GM18858 (cell line): ENCODE data around the gene SOX18.
"Not testable (repeated sequence)": the region's sequence is repeated elsewhere in the genome, so short reads cannot be mapped to it uniquely, and the experiment has no call there.

ENCODE experiments used
- ATAC-seq: cut with Tn5 transposase; IDR thresholded peaks from one replicate; pipeline ENCODE4 v1.9.1; 2021; ENCODE audit not compliant: unreplicated experiment

SOX18 gene

DNA sequence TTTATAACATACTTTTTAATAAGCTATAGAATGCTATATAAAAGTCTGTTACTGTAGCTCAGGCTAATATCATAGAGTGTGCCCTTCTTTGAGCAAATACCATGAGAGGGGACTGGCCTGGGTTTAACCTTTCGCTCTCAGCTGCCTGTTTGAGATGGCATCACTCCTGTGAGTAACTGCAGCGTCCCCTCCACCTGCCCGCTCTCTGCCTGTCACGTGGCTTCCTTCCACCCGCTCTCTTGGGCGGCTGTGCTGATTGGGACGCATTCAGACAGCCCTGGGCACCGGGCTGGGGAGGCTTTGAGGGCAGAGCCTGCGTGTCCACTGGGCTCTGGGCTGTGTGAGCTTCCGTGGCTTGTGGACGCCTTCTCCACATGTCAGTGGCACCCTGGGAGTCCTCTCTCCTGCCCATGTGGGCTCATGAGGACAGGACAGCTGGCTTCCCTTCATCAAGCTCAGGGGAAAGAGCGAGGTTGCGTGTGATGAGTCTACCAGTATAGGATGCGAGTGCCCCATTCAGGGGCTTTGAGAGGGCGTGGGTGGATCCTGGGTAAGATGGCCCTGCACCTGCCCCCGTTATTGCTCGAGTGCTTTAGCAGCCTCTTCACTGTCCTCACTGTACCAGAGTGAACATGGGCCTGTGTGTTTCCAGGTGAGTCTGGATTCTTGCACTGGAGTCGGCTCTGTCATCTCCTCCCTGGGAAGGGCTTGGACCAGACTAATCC lies 24.2 kb downstream of the SOX18 start:
- no peak for ATAC-seq

DNA sequence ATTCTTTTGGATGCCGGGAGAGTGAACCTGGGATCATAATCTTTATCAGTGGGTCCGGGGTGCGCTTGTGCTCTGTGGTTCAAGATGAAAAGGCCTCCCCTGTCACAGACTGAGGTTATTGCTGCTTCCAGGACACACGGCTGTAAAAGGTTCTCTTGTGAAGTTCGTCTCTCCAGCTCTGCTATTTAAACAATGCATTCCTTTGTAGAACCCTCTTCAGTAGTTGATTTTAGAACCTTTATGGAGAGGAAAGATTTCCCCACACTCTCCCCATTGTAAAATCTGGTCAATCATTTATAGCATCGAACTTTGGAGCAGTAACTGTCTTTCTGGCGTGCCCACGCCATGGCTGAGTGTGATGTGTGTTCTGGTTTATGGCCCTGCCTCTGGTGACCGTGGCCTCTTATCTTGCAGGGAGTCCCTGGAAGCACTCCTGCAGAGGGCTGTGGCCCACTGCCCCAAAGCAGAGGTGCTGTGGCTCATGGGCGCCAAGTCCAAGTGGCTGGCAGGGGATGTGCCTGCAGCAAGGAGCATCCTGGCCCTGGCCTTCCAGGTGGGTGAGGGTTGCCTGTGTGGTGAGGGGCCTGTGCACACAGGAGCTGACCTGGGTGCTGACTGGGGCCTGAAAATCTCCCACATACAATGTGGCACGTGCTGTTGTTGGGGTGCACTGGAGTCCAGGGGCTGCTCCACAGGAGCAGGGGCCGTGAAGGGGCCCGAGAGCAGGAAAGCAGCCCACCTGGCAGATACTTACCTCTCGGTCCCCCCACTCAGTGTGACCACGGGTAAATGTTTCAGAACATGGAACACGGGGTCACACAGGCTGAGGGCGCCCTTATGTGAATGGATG lies 25.1 kb downstream of the SOX18 start:
- no peak for ATAC-seq

DNA sequence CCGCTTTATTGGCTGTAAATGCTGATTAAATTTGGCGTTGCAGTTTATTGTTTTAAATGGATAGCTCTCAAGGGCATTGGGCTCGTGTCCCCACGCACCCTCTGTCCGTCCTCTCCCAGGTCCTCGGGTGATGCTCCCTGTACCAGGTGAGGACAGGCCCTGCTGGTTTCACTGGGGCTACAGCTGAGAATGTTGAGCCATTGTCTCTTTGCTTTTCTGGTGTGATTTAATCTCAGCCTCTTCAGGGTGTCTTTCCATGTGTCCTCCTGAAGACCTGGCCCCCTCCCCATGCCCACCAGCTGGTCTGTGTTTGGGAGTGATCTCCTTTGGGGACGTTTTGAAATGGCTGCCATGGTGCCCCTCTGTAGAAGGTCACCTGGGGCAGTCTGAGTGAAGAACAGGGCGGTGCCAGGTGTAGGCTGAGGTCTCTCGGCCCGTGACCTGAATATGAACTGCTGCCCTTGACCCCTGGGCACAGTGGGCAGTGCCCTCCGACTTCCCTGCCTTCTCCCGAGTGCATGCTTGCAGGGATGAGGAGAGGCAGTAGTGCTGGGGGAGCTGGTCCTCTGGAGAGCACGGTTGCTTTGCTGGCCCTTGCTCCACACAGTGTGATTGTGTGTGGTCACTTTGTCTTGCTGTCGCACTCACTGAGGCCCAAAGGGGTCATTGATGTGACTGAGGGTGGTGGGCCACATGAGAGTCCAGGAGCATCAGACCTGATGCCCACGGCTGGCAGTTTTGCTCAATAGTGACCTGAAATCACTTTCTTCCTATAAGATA lies 25.9 kb downstream of the SOX18 start:
- no peak for ATAC-seq

DNA sequence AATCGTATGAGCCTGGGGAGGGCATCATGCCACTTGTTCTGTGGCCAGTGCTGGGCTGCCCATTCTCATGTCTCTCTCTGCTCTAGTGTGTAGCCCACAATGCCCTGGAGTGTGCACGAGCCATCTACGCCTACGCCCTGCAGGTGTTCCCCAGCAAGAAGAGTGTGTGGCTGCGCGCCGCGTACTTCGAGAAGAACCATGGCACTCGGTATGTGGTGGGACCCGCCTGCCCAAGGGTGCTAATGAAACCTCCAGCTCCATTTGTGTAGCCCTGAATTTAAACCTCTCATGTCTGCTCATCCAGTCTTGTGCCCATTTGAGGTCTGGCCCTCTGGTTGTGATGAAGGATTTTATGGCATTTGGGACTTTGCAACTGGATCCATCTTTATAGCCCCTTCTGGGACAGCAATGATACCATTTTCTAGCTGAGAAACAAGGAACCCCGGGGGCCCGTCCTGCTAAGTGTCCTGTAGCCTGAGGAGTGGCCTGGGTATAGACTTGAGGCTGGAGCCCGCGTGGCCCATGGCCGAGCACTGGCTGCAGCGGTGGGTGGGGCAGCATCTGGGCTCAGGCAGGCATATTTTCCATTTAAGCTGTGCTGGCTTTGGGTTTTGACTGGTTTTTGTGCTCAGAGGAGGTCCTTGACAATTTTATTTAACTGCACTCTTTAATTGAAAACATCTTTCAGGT lies 26.6 kb downstream of the SOX18 start:
- ATAC-seq, result no peak

DNA sequence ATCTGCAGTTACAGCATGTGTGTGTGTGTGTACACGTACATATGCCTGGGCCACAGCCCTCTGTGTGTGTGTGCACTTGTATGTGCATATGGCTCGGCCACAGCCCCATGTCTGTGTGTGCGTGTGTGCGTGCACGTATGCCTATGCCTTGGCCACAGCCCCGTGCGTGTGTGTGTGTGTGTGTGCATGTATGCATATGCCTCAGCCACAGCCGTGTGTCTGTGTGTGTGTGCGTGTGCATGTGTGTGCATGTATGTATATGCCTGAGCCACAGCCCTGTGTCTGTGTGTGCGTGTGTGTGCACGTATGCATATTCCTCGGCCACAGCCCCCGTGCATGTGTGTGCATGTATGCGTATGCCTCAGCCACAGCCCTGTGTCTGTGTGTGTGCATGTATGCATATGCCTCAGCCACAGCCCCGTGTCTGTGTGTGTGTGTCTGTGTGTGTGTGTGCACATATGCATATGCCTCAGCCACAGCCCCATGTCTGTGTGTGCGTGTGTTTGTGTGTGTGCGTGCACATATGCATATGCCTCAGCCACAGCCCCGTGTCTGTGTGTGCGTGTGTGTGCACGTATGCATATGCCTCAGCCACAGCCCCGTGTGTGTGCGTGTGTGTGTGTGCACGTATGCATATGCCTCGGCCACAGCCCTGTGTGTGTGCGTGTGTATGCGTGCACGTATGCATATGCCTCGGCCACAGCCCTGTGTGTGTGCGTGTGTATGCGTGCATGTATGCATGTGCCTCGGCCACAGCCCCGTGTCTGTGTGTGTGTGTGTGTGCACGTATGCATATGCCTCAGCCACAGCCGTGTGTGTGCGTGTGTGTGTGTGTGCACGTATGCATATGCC lies 28.1 kb downstream of the SOX18 start:
- no peak for ATAC-seq

DNA sequence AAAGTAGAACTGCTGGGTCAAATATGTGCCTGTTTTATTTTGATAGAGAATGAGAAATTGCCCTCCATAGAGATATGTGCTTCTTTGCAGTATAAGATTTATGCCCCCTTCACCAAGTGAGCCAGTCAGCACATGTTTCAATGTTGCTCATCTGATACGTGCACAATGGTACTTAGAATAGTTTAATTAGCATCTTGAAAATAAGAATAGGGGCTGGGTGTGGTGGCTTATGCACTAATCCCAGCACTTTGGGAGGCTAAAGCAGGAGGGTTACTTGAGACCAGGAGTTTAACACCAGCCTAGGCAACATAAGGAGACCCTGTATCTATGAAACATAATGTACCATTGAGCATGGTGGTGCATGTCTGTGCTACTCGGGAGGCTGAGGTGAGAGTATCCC lies 33.8 kb downstream of the SOX18 start:
- no peak for ATAC-seq

DNA sequence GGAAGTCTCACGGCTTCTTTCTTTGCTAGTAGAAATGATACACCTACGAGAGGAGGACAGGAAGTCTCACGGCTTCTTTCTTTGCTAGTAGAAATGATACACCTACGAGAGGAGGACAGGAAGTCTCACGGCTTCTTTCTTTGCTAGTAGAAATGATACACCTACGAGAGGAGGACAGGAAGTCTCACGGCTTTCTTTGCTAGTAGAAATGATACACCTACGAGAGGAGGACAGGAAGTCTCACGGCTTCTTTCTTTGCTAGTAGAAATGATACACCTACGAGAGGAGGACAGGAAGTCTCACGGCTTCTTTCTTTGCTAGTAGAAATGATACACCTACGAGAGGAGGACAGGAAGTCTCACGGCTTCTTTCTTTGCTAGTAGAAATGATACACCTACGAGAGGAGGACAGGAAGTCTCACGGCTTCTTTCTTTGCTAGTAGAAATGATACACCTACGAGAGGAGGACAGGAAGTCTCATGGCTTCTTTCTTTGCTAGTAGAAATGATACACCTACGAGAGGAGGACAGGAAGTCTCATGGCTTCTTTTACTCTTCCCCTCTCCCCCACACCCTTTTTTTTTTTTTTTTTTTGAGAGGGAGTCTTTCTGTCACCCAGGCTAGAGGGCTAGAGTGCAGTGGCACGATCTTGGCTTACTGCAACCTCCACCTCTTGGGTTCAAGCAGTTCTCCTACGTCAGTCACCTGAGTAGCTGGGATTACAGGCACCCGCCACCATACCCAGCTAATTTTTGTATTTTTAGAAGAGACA lies 36.9 kb downstream of the SOX18 start:
- not testable (repeated sequence) for ATAC-seq

DNA sequence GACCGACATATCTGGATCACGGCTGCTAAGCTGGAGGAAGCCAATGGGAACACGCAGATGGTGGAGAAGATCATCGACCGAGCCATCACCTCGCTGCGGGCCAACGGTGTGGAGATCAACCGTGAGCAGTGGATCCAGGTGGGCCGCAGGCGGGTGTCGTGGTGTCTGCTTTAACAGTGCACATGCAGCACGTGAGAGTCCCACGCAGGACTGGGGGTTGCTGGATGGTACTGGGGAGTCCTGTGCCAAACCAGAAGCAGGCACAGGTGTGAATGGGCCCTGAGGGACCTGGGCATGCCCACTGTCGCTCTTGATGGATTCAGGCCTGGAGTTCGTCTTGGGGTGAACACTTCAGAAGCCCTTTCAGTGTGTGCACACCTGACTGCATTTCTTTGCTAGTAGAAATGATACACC lies 38.1 kb downstream of the SOX18 start:
- no peak for ATAC-seq

DNA sequence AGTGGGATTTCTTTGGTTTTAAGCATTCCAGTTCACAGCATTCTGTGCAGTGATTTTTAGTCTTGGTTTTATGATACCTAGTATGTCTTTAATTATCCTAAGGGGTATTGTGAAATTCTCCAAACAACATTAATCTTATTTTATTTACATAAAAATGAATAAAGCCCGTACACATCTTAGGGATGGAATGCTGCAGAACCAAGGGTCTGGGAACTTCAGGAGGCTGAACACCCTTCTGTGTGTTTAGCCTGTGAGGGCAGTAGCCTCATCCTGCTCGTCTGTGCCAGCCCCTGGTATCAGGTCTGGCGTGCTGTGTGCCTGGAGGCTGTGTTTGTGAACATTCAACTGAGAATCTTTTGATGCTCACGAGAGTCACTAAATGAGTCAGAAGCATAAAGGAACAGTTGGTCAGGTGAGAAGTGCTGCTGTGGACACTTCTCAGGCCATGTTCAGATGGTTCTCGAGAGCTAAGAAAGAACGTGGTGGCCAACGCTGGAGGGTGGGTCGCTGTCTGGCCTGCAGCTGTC lies 38.7 kb downstream of the SOX18 start:
- ATAC-seq, result no peak

DNA sequence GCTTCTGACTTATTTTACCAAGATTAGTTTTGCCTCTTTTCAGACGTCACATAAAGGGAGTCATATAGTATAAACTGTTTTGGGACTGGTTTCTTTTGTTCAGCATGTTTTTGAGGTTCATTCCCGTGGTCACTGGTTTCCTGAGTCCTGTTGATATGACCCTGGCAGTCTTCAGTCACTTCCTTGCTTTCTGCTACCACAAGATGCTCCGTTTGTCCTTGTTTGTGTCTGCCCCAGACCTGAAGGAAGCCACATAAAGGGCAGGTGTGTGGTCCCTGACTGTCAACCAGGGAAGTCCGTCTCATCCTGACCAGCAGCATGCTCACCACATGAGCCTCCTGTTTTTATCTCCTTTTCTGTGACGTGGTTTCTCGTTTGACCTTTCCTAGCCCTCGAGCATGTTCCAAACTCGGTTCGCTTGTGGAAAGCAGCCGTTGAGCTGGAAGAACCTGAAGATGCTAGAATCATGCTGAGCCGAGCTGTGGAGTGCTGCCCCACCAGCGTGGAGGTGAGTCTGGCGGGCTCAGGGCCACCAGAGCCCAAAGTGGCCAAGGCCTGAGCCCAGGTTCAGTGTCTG lies 39.5 kb downstream of the SOX18 start:
- ATAC-seq, result no peak

DNA sequence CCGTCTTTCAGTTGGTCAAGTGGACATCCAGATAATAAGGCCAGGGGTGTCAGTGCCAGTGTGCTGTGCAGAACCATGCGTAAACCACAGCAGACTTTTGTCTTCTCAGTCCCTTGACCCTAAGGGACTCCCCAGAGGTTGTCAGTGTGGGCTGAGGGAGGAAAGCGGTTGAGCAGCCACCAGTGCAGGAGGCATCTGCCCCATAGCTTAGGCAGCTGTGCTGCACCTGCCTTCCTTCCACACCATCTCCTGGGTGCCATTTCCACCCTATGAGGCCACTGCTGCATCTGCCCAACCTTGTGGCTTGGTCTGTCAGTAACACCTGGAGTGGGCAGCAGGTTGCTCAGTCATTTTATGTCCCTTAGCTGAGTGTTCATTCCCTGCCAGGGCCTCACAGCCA lies 42.5 kb downstream of the SOX18 start:
- ATAC-seq, result no peak

DNA sequence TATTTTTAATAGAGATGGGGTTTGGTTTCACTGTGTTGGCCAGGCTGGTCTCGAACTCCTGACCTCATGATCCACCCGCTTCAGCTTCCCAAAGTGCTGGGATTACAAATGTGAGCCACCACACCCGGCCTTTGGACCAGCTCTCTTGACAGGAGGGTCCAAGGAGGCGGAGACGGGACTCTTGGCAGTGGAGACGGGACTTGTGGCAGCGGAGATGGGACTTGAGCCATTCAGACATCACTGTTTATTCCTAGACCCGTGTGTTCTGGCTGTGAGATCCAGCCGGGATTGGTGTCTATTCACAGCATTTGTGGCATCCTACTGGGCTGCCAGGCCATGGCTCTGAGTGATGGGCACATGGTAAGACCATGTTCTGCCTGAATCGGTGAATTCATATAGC lies 42.9 kb downstream of the SOX18 start:
- ATAC-seq, result no peak

DNA sequence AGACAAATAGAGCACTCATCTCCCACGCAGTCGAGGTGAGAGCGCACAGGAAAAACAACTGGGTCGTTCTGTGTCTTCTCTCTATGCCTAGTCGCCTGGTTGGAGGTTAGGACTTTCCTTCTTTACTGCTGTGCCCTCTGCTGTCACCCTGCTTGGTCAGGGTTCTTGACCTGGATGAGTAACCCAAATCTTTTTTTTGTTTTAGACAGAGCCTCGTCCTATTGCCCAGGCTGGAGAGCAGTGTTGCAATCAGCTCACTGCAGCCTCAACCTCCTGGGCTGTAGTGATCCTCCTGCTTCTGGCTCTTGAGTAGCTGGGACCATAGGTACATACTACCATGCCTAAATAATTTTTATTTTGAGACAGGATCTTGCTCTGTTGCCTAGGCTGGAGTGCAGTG lies 44.0 kb downstream of the SOX18 start:
- no peak for ATAC-seq

DNA sequence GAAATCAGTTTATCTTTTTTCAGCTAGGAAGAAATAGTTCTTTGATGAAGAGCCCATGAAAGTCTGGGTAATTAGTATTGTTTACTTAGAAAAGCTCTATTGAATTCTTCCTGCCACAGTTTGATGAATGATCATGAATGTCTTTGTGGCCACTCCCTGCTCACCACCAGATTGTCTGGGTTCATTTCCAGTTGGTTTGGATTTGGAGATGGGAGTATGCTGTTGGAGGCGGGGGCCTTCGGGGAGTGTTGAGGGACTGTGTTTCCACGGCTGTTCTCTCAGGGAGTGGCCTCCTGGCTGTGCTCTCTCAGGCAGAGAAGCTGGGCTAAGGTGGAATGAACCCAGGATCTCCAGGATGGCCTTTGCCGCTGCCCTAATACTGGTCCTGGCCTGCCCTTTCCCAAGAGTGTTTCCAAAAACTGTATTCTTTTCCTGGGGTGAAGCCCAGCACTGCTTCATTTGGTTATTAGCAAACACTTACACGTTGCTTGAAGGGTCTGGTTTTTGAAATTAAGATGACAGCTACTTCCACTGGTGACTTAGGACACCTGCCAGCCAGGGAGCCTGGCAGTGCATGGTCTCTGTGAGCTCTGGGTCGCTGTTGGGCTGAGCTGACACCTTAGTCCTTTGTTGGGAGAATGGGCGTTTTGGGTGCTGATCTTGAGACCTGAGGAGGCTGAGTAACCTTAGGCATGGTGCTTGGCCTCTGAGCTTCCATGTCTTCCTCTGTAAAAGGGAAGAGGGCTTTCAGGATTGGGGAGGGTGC lies 45.3 kb downstream of the SOX18 start:
- no peak for ATAC-seq

DNA sequence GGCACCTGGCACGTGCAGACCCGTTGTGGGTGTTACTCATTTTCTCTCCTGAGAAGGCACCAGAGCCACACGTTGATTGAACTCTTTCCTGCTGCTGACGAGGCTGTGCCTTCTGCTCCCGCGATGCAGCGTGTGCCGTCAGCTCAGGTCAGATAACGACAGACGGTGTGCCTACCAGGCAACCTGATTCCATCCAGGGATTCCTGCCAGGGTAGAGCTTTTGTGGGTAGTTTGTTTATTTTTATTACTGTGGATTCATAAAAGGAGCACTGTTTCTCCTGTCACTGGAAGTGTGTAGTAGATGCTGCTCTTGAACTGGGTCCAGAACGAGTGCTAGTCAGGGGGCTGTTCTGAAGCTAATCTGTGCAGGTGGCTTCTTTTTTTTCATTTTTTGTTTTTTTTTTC lies 47.8 kb downstream of the SOX18 start:
- no peak for ATAC-seq

DNA sequence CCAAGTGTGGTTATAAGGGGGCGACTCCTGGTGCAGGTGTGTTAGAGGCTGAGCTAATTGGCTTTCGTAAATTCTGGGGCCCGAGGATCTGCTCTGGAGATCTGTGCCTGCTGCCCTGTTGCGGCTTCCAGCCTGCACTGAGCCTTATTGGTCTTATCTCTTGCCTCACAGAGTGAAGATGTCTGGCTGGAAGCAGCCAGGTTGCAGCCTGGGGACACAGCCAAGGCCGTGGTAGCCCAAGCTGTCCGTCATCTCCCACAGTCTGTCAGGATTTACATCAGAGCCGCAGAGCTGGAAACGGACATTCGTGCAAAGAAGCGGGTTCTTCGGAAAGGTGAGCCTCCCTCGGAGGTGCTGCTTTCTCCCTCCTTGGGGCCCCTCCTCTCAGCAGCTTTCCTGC lies 48.5 kb downstream of the SOX18 start:
- ATAC-seq, result no peak
